SK-N-SH (cell line): Measurements from ENCODE around the gene KCNJ4. TPM values are rescaled to one million over a fixed set of nuclear protein-coding genes. Genes with fewer than 3 reads are reported as not detected.

Experiments
- CTCF ChIA-PET: fragments of 300-600, 350-600 bp; formaldehyde crosslinking; extraction: SDS; loops from one replicate; lab custom pipeline; 2021; lab: Yijun Ruan, JAX
- POLR2A ChIA-PET: fragments of 350-600 bp; sonication (Branson Sonifier 250); formaldehyde crosslinking; extraction: SDS; loops from one replicate; lab custom pipeline; 2020; ENCODE audit warnings: antibody characterized with exemption, inconsistent platforms; lab: Yijun Ruan, JAX
- DNase-seq: peaks from one replicate; pipeline ENCODE4 v3.0.0; 2012
- H2AFZ ChIP-seq: fragments of 200-600 bp; sonication (generic); 2 replicates; pipeline ENCODE4 v1.8.1; 2016; ENCODE audit warnings: antibody characterized with exemption, mild to moderate bottlenecking, low read depth
- H3F3A ChIP-seq: fragments of 200-600 bp; sonication (generic); replicated peaks from 2 replicates; pipeline ENCODE3; 2016; ENCODE audit warnings: antibody characterized with exemption, mild to moderate bottlenecking; ENCODE audit not compliant: insufficient read depth
- H3K27ac ChIP-seq, 2 experiments: fragments of 200-500 bp in 1 of 2; fragments of 200-600 bp in 1 of 2; sonication (Bioruptor generic) in 1 of 2; sonication (generic), shearing (Covaris generic) in 1 of 2; 2 replicates each; pipeline versions ENCODE4 v1.5.1 to v1.6.1; 2014 to 2016; ENCODE audit warnings: low read depth in 2 of 2, inconsistent platforms in 1 of 2, low read length in 1 of 2, mild to moderate bottlenecking in 1 of 2, mixed read lengths in 1 of 2
- H3K27me3 ChIP-seq: fragments of 200-600 bp; sonication (generic), shearing (Covaris generic); 2 replicates; pipeline ENCODE4 v1.6.1; 2016; ENCODE audit warnings: mixed run types; ENCODE audit not compliant: insufficient read depth
- H3K36me3 ChIP-seq, 2 experiments: fragments of 200-500 bp in 1 of 2; fragments of 200-600 bp in 1 of 2; sonication (Bioruptor generic) in 1 of 2; sonication (generic) in 1 of 2; replicated peaks in 1 of 2; 2 replicates each; pipeline versions ENCODE3 to v1.5.1; 2014 to 2016; ENCODE audit warnings: low read length in 1 of 2, mild to moderate bottlenecking in 1 of 2; ENCODE audit not compliant: insufficient read depth in 2 of 2, control insufficient read depth in 1 of 2
- H3K4me1 ChIP-seq, 2 experiments: fragments of 200-500 bp in 1 of 2; fragments of 200-600 bp in 1 of 2; sonication (Bioruptor generic) in 1 of 2; sonication (generic), shearing (Covaris generic) in 1 of 2; 2 replicates each; pipeline versions ENCODE4 v1.5.1 to v1.6.1; 2014 to 2016; ENCODE audit warnings: low read depth in 1 of 2, low read length in 1 of 2, mixed run types in 1 of 2; ENCODE audit not compliant: insufficient read depth in 2 of 2, control insufficient read depth in 1 of 2
- H3K4me2 ChIP-seq: fragments of 200-600 bp; sonication (generic), shearing (Covaris generic); 2 replicates; pipeline ENCODE4 v1.6.1; 2017; ENCODE audit warnings: mixed run types
- H3K4me3 ChIP-seq, 2 experiments: fragments of 200-500 bp in 1 of 2; fragments of 200-600 bp in 1 of 2; sonication (Bioruptor generic) in 1 of 2; sonication (generic), shearing (Covaris generic) in 1 of 2; 2 replicates each; pipeline versions ENCODE4 v1.5.1 to v1.8.1; 2014 to 2016; ENCODE audit warnings: low read depth in 2 of 2, inconsistent platforms in 1 of 2, low read length in 1 of 2, mild to moderate bottlenecking in 1 of 2, mixed read lengths in 1 of 2, moderate library complexity in 1 of 2
- H3K79me2 ChIP-seq: fragments of 200-600 bp; sonication (generic); 2 replicates; pipeline ENCODE4 v1.8.1; 2017; ENCODE audit warnings: mild to moderate bottlenecking; ENCODE audit not compliant: insufficient read depth
- H3K9ac ChIP-seq: fragments of 200-600 bp; sonication (generic); 2 replicates; pipeline ENCODE4 v1.6.1; 2017; ENCODE audit warnings: mixed run types
- H3K9me2 ChIP-seq: fragments of 200-600 bp; sonication (generic); 2 replicates; pipeline ENCODE4 v1.6.1; 2017; ENCODE audit warnings: mixed run types
- H3K9me3 ChIP-seq: fragments of 200-600 bp; sonication (generic); 2 replicates; pipeline ENCODE4 v1.6.1; 2017; ENCODE audit warnings: mixed run types, mild to moderate bottlenecking, moderate library complexity
- H4K20me1 ChIP-seq: fragments of 200-600 bp; sonication (generic); 2 replicates; pipeline ENCODE4 v1.6.1; 2017; ENCODE audit warnings: mild to moderate bottlenecking, mixed run types; ENCODE audit not compliant: insufficient read depth
- CHD2 ChIP-seq: fragments of 150-350 bp; IDR thresholded peaks from 2 replicates; pipeline ENCODE4 v1.6.1; 2018; ENCODE audit warnings: low read length; ENCODE audit not compliant: partially characterized antibody
- ELF1 ChIP-seq: IDR thresholded peaks from 2 replicates; pipeline ENCODE4 v1.4.0; 2012
- FOSL2 ChIP-seq: IDR thresholded peaks from 2 replicates; pipeline ENCODE4 v1.4.0; 2012; ENCODE audit warnings: low read depth, mild to moderate bottlenecking, moderate library complexity, borderline replicate concordance
- FOXM1 ChIP-seq: IDR thresholded peaks from 2 replicates; pipeline ENCODE4 v1.4.0; 2012; ENCODE audit warnings: low read depth, mild to moderate bottlenecking
- GABPA ChIP-seq: IDR thresholded peaks from 2 replicates; pipeline ENCODE4 v1.4.0; 2012; ENCODE audit warnings: low read depth, mild to moderate bottlenecking
- GATA2 ChIP-seq: sonication (generic); formaldehyde crosslinking; IDR thresholded peaks from 2 replicates; pipeline ENCODE4 v1.5.0; 2020; ENCODE audit warnings: mild to moderate bottlenecking, missing genetic modification reagents
- MEF2A ChIP-seq: IDR thresholded peaks from 2 replicates; pipeline ENCODE4 v1.4.0; 2012; ENCODE audit warnings: low read depth, borderline replicate concordance
- NFIC ChIP-seq: IDR thresholded peaks from 2 replicates; pipeline ENCODE4 v1.4.0; 2012; ENCODE audit warnings: borderline replicate concordance
- RAD21 ChIP-seq: IDR thresholded peaks from 2 replicates; pipeline ENCODE4 v1.6.1; 2012; ENCODE audit warnings: mild to moderate bottlenecking, low read length
- RCOR1 ChIP-seq: fragments of 150-350 bp; IDR thresholded peaks from 2 replicates; pipeline ENCODE4 v1.6.1; 2017; ENCODE audit warnings: antibody characterized with exemption, low read length
- RFX5 ChIP-seq: IDR thresholded peaks from 2 replicates; pipeline ENCODE4 v1.6.1; 2012; ENCODE audit warnings: mild to moderate bottlenecking, improper control_type of control experiment, low read length
- SIN3A ChIP-seq: IDR thresholded peaks from 2 replicates; pipeline ENCODE4 v1.6.1; 2012; ENCODE audit warnings: low read depth, mild to moderate bottlenecking, low read length, moderate library complexity, borderline replicate concordance
- TEAD4 ChIP-seq: IDR thresholded peaks from 2 replicates; pipeline ENCODE4 v1.4.0; 2012; ENCODE audit warnings: mild to moderate bottlenecking, borderline replicate concordance; ENCODE audit not compliant: insufficient read depth
- YY1 ChIP-seq: IDR thresholded peaks from 2 replicates; pipeline ENCODE4 v1.4.0; 2012; ENCODE audit warnings: low read depth, mild to moderate bottlenecking
- WGBS: methylation state at CpG from one replicate; pipeline ENCODE4 v1.1.6; 2017; ENCODE audit warnings: low lambda C conversion rate; 5-methylcytosine and 5-hydroxymethylcytosine counted together
- polyA plus RNA-seq, 3 experiments: library from polyadenylated mRNA; depleted of rRNA; stranded (reverse); fragments of >200 nt; gene quantifications; 2 replicates each; pipeline ENCODE4 v1.2.3, GENCODE V29; 2012
- TF ChIP-seq, protein P1 (sequence below): IDR thresholded peaks from 2 replicates; pipeline ENCODE4 v1.4.0; 2012; ENCODE audit warnings: low read depth
- TF ChIP-seq, protein P2 (sequence below): IDR thresholded peaks from 2 replicates; pipeline ENCODE4 v1.4.0; 2012; ENCODE audit warnings: low read depth, borderline replicate concordance
- TF ChIP-seq, protein P3 (sequence below): IDR thresholded peaks from 2 replicates; pipeline ENCODE4; 2012
- TF ChIP-seq, protein P4 (sequence below): IDR thresholded peaks from 2 replicates; pipeline ENCODE4 v1.4.0; 2012; ENCODE audit warnings: low read depth, borderline replicate concordance
- TF ChIP-seq, protein P5 (sequence below): IDR thresholded peaks from 2 replicates; pipeline ENCODE4 v1.6.1; 2012; ENCODE audit warnings: mild to moderate bottlenecking, low read depth, low read length, moderate library complexity

The KCNJ4 gene
- polyA plus RNA-seq, 1 of the 3 experiments (the other 2 are of a cell fraction) = not detected

DNA sequence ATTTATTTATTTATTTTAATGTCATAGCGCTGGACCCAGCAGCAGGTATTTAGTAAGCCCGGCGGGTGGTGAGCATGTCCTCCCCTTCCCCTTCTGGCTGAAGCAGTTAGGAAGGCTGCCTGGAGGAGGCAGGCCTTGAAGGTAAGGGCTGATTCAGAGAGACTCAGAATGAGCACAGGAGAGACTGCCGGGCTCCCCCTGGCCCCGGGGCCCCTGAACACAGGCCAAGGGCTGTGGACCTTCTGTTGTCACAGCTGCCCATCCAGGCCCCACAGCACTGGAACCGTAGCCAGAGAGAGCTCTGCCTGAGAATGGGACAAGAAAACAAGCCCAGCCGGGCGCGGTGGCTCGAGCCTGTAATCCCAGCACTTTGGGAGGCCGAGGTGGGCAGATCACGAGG, 52.8 kb downstream of the KCNJ4 start:
- Histone ChIP-seq H3K79me2 (peaks cover 5% of the 10 kb centered on the region), H3K9me3 (no peaks in the 10 kb centered on the region), H3K4me3 (no peak overlapping the region), H3K27me3 (no peaks in the 10 kb centered on the region), H4K20me1 (no peaks in the 10 kb centered on the region), H3K4me1 (no peaks in the 10 kb centered on the region; a peak in 1 of 4 replicates), H3K27ac (no peak overlapping the region), H3K9ac (no peak overlapping the region), H3K9me2 (no peaks in the 10 kb centered on the region), H3K4me2 (no peak overlapping the region), H3K36me3 (no peaks in the 10 kb centered on the region), H3F3A (no peaks in the 10 kb centered on the region), H2AFZ (no peak overlapping the region)
- CTCF ChIA-PET = interaction anchor here (1.3 kb wide), 1 partner anchor 350 kb away, joined by 4 read pairs; no protein-coding TSS in a partner anchor
- WGBS = 91% methylated on average over 6 of the region's 12 CpGs
- POLR2A ChIA-PET = no interaction called here
- no peak for DNase-seq
- TF ChIP-seq, protein P1, sequence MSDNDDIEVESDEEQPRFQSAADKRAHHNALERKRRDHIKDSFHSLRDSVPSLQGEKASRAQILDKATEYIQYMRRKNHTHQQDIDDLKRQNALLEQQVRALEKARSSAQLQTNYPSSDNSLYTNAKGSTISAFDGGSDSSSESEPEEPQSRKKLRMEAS = no peak
- TF ChIP-seq CHD2 (no peak), ELF1 (no peak), RAD21 (no peak), FOXM1 (no peak), TEAD4 (no peak), YY1 (no peak), GABPA (no peak), GATA2 (no peak)
- TF ChIP-seq, protein P2, sequence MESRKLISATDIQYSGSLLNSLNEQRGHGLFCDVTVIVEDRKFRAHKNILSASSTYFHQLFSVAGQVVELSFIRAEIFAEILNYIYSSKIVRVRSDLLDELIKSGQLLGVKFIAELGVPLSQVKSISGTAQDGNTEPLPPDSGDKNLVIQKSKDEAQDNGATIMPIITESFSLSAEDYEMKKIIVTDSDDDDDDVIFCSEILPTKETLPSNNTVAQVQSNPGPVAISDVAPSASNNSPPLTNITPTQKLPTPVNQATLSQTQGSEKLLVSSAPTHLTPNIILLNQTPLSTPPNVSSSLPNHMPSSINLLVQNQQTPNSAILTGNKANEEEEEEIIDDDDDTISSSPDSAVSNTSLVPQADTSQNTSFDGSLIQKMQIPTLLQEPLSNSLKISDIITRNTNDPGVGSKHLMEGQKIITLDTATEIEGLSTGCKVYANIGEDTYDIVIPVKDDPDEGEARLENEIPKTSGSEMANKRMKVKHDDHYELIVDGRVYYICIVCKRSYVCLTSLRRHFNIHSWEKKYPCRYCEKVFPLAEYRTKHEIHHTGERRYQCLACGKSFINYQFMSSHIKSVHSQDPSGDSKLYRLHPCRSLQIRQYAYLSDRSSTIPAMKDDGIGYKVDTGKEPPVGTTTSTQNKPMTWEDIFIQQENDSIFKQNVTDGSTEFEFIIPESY = no peak
- TF ChIP-seq, protein P3, sequence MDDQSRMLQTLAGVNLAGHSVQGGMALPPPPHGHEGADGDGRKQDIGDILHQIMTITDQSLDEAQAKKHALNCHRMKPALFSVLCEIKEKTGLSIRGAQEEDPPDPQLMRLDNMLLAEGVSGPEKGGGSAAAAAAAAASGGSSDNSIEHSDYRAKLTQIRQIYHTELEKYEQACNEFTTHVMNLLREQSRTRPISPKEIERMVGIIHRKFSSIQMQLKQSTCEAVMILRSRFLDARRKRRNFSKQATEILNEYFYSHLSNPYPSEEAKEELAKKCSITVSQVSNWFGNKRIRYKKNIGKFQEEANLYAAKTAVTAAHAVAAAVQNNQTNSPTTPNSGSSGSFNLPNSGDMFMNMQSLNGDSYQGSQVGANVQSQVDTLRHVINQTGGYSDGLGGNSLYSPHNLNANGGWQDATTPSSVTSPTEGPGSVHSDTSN = no peak
- TF ChIP-seq, protein P4, sequence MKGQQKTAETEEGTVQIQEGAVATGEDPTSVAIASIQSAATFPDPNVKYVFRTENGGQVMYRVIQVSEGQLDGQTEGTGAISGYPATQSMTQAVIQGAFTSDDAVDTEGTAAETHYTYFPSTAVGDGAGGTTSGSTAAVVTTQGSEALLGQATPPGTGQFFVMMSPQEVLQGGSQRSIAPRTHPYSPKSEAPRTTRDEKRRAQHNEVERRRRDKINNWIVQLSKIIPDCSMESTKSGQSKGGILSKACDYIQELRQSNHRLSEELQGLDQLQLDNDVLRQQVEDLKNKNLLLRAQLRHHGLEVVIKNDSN = no peak

DNA sequence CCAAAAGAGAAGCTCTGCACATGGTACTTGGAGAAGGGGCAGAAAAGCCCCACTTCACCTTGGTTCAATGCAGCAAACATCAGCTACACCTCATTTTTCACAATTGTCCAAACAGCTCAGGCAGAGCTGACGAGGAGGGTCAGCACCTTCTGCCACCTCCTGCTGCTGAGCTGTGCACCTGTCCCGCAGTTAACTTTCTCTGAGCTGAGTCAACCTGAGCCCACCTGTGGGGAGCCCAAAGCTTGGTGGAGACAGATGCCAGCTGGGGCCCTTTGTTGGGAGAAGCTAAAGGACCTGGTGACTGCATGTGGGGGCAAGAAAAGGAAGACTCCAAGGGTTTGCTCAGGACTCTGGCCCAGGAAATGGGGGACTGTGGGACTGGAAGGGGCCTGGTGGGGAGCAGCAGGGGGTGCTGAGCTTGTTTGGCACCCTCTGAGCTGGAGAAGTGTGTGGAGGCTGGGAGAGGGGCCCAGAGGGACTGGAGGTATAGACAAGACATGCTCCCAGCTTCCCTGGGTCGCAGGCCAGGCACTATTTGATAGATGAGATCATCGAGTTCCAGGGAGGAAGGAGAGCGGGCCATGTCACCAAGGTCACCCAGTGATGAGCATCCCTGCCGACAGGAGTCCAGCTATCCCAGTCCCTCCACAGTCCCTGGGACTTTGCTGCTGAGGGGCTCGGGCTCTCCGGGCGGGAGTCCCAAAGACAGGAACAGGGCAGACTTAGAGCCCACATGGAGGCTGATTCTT, 53.5 kb downstream of the KCNJ4 start:
- POLR2A ChIA-PET = no interaction called here
- no peak for DNase-seq
- no peaks in the 10 kb centered on the region for H3K9me2 ChIP-seq
- H3K36me3 ChIP-seq = no peaks in the 10 kb centered on the region
- no peak overlapping the region for H2AFZ ChIP-seq
- no peaks in the 10 kb centered on the region for H3K27me3 ChIP-seq
- H3K4me3 ChIP-seq = no peak overlapping the region
- no peak overlapping the region for H3K4me2 ChIP-seq
- no peaks in the 10 kb centered on the region for H4K20me1 ChIP-seq
- H3K4me1 ChIP-seq = no peaks in the 10 kb centered on the region; a peak in 2 of 4 replicates
- peaks cover 10% of the 10 kb centered on the region for H3K79me2 ChIP-seq
- 81% methylated on average over 3 of the region's 9 CpGs for WGBS
- no peaks in the 10 kb centered on the region for H3K9me3 ChIP-seq
- no peak overlapping the region for H3K27ac ChIP-seq
- no peaks in the 10 kb centered on the region for H3F3A ChIP-seq
- CTCF ChIA-PET = interaction anchor here (1.2 to 1.3 kb wide), 2 partner anchors 11 to 349 kb away, joined by 4 read pairs; no protein-coding TSS in a partner anchor
- no peak overlapping the region for H3K9ac ChIP-seq
- TF ChIP-seq MEF2A (no peak), NFIC (no peak), FOSL2 (no peak), SIN3A (no peak), RCOR1 (no peak), RFX5 (no peak), YY1 (no peak)
- TF ChIP-seq, protein P5, sequence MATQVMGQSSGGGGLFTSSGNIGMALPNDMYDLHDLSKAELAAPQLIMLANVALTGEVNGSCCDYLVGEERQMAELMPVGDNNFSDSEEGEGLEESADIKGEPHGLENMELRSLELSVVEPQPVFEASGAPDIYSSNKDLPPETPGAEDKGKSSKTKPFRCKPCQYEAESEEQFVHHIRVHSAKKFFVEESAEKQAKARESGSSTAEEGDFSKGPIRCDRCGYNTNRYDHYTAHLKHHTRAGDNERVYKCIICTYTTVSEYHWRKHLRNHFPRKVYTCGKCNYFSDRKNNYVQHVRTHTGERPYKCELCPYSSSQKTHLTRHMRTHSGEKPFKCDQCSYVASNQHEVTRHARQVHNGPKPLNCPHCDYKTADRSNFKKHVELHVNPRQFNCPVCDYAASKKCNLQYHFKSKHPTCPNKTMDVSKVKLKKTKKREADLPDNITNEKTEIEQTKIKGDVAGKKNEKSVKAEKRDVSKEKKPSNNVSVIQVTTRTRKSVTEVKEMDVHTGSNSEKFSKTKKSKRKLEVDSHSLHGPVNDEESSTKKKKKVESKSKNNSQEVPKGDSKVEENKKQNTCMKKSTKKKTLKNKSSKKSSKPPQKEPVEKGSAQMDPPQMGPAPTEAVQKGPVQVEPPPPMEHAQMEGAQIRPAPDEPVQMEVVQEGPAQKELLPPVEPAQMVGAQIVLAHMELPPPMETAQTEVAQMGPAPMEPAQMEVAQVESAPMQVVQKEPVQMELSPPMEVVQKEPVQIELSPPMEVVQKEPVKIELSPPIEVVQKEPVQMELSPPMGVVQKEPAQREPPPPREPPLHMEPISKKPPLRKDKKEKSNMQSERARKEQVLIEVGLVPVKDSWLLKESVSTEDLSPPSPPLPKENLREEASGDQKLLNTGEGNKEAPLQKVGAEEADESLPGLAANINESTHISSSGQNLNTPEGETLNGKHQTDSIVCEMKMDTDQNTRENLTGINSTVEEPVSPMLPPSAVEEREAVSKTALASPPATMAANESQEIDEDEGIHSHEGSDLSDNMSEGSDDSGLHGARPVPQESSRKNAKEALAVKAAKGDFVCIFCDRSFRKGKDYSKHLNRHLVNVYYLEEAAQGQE = no peak
- TF ChIP-seq, protein P3 = no peak
